Calu3 (cell line): ENCODE measurements around the gene IL1R1. TPM values are rescaled to one million over a fixed set of nuclear protein-coding genes. Genes with fewer than 3 reads are reported as not detected.
A peak's percentile ranks its signal among the peaks of the same experiment; 100 is the strongest.
"Not testable (repeated sequence)": the region's sequence is repeated elsewhere in the genome, so short reads cannot be mapped to it uniquely, and the experiment has no call there.

Source experiments
- BruUV-seq: library from RNA; stranded (reverse); fragments of 400-500 nt; replicated peaks from 2 replicates; lab custom pipeline; 2021; lab: Mats Ljungman, UMichigan
- CTCF ChIA-PET: fragments of 300-600 bp; sonication (Branson Sonifier 250); formaldehyde crosslinking; loops from one replicate; lab custom pipeline; 2022; ENCODE audit warnings: antibody characterized with exemption; lab: Charles Lee
- DNase-seq: peaks from one replicate; pipeline ENCODE4 v3.0.0; 2022
- H3K27ac Mint-ChIP-seq: one replicate; pipeline ENCODE4 v1.8.0; 2022; ENCODE audit warnings: mixed read lengths; ENCODE audit not compliant: unreplicated experiment
- H3K27me3 Mint-ChIP-seq: one replicate; pipeline ENCODE4 v1.8.0; 2022; ENCODE audit warnings: mixed read lengths; ENCODE audit not compliant: unreplicated experiment
- H3K36me3 Mint-ChIP-seq: one replicate; pipeline ENCODE4 v1.8.0; 2022; ENCODE audit warnings: mild to moderate bottlenecking, moderate library complexity, mixed read lengths; ENCODE audit not compliant: insufficient read depth, unreplicated experiment
- H3K4me1 Mint-ChIP-seq: one replicate; pipeline ENCODE4 v1.8.0; 2022; ENCODE audit warnings: mild to moderate bottlenecking, low read depth, mixed read lengths; ENCODE audit not compliant: unreplicated experiment
- H3K4me3 Mint-ChIP-seq: one replicate; pipeline ENCODE4 v1.8.0; 2022; ENCODE audit warnings: mild to moderate bottlenecking, low read depth, moderate library complexity, mixed read lengths; ENCODE audit not compliant: unreplicated experiment
- H3K9me3 Mint-ChIP-seq: one replicate; pipeline ENCODE4 v1.8.0; 2022; ENCODE audit warnings: low read depth, mixed read lengths; ENCODE audit not compliant: unreplicated experiment
- intact Hi-C: fragments of 100-400 bp; cut with micrococcal nuclease; formaldehyde crosslinking; loops from one replicate; pipeline ENCODE4 v1.10.0; 2022; ENCODE audit not compliant: unreplicated experiment
- total RNA-seq: library from RNA; stranded (reverse); gene quantifications from 2 replicates; pipeline ENCODE4 v1.2.3, GENCODE V29; 2022
- TF ChIP-seq, protein P1 (sequence below): fragments of 200-600 bp; IDR thresholded peaks from one replicate; pipeline ENCODE4 v1.8.0; 2022; ENCODE audit warnings: antibody characterized with exemption; ENCODE audit not compliant: unreplicated experiment

IL1R1 gene
- total RNA-seq, 1 experiment from 2014 or later = 6.2 TPM

DNA sequence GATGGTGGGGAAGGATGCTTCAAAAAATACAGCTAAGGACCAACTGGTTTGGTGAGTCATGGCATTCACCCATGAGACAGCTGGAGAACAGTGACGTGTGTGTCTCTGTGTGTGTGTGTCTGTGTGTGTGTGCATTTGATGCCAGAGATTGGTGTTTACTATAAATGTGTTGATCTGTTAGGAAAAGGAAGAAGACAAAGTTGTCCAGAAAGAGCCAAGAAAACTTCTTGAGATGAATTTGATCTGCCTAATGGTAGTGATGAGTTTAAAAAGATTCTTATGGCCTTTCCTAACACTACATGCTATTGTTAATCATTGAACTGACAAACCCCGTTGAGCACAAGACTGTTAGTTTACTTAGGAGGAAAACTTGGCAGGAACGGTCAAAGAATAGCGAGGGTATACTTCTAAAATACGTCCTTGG, 36.4 kb upstream of the IL1R1 start:
- H3K27ac Mint-ChIP-seq = peak overlapping the region; percentile 55
- no TSS peak for BruUV-seq
- no peaks in the 10 kb centered on the region for H3K36me3 Mint-ChIP-seq
- DNase-seq = peak; percentile 37
- peaks cover 58% of the 10 kb centered on the region for H3K4me1 Mint-ChIP-seq
- intact Hi-C loops = loop anchor here (5.0 kb wide), 1 partner anchor 79 kb away; no protein-coding TSS in a partner anchor
- TF ChIP-seq, protein P1, sequence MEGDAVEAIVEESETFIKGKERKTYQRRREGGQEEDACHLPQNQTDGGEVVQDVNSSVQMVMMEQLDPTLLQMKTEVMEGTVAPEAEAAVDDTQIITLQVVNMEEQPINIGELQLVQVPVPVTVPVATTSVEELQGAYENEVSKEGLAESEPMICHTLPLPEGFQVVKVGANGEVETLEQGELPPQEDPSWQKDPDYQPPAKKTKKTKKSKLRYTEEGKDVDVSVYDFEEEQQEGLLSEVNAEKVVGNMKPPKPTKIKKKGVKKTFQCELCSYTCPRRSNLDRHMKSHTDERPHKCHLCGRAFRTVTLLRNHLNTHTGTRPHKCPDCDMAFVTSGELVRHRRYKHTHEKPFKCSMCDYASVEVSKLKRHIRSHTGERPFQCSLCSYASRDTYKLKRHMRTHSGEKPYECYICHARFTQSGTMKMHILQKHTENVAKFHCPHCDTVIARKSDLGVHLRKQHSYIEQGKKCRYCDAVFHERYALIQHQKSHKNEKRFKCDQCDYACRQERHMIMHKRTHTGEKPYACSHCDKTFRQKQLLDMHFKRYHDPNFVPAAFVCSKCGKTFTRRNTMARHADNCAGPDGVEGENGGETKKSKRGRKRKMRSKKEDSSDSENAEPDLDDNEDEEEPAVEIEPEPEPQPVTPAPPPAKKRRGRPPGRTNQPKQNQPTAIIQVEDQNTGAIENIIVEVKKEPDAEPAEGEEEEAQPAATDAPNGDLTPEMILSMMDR = no peak
- H3K9me3 Mint-ChIP-seq = no peaks in the 10 kb centered on the region
- no peak overlapping the region for H3K4me3 Mint-ChIP-seq
- H3K27me3 Mint-ChIP-seq = no peaks in the 10 kb centered on the region
- CTCF ChIA-PET = interaction anchor here (0.6 to 1.5 kb wide), 4 partner anchors 61 to 595 kb away, joined by 3 read pairs; no protein-coding TSS in a partner anchor

DNA sequence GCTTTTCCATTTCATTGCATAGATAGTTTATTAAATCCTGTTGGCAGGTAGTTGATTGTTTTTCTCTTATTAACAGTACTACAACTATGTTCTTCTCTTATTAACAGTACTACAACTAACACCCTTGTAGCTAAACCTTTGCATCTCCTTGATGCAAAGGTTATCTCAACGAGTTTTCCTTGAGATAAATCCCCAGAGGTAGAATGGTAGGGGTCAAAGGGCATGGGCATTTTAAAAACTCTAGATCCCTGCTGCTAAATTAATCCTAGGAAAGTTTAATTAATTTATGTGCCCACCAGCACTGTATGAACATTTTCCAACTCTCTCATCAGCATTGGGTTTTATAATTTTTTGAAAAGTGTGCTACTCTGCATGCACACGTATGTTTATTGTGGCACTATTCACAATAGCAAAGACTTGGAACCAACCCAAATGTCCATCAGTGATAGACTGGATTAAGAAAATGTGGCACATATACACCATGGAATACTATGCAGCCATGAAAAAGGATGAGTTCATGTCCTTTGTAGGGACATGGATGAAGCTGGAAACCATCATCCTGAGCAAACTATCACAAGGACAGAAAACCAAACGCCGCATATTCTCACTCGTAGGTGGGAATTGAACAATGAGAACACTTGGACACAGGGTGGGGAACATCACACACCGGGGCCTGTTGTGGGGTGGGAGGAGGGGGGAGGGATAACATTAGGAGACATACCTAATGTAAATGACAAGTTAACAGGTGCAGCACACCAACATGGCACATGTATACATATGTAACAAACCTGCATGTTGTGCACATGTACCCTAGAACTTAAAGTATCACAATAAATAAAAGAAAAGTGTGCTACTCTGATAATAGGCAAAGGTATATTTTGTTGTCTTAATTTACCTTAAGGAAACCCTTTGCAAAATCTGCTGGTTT, 35.5 kb upstream of the IL1R1 start:
- Mint-ChIP-seq H3K4me3 (peak overlapping the region; percentile 7), H3K4me1 (peaks cover 53% of the 10 kb centered on the region), H3K27ac (peak overlapping the region; percentile 55)
- BruUV-seq, DNase-seq, H3K27me3 Mint-ChIP-seq, H3K36me3 Mint-ChIP-seq, H3K9me3 Mint-ChIP-seq: not testable (repeated sequence)
- intact Hi-C loops = loop anchor here (5.0 kb wide), 1 partner anchor 80 kb away; no protein-coding TSS in a partner anchor
- CTCF ChIA-PET = interaction anchor here (0.9 to 1.5 kb wide), 2 partner anchors 34 to 133 kb away, joined by 3 read pairs; no protein-coding TSS in a partner anchor

DNA sequence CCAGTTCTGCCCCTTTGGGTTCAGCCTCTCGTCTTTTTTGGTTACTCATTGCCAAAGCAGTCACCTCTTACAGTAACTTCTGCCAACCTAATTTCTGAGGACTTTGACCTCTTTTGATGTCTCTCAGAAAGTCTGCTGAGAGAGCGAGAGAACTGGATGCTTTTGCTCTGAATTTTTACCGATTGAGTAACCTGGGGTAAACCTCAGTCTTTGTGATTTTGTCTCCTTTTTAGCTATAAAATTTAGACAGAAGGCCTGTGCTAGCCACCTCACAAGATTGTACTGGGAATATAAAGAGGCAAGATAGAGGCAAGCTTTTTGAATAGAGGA, 34.8 kb upstream of the IL1R1 start:
- CTCF ChIA-PET = interaction anchor here (0.9 kb wide), 1 partner anchor 33 kb away, joined by 3 read pairs; no protein-coding TSS in a partner anchor

DNA sequence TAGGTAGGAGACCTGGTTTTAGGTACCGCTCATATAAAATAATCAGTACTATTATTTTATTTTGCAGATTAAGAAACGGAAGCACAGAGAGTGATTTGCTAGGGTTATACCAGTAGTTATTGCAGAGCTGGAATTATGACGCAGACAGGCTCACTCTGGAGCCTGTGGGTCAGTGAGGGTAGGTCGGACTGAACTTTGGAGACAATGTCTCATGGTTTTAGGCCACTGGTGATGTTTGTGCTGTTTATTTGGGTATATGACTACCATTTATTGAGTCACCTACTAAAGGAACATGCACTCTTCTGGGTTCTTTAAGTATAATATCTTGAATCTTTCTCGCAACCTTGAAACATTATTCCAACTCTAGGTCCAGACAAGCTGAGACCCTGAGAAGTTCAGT, 33.5 kb upstream of the IL1R1 start:
- H3K4me1 Mint-ChIP-seq = peaks cover 59% of the 10 kb centered on the region
- intact Hi-C loops = loop anchor here (5.0 kb wide), 1 partner anchor 82 kb away; no protein-coding TSS in a partner anchor
- CTCF ChIA-PET = no interaction called here

More for the DNA sequence above, 34.8 kb upstream of the IL1R1 start:
- Mint-ChIP-seq H3K27me3 (no peaks in the 10 kb centered on the region), H3K4me1 (peaks cover 55% of the 10 kb centered on the region), H3K4me3 (peak overlapping the region; percentile 7), H3K9me3 (no peaks in the 10 kb centered on the region), H3K27ac (no peak overlapping the region), H3K36me3 (no peaks in the 10 kb centered on the region)
- intact Hi-C loops = loop anchor here (5.0 kb wide), 1 partner anchor 80 kb away; no protein-coding TSS in a partner anchor
- no TSS peak for BruUV-seq
- TF ChIP-seq, protein P1 = no peak
- no peak for DNase-seq

More for the DNA sequence above, 33.5 kb upstream of the IL1R1 start:
- no peaks in the 10 kb centered on the region for H3K36me3 Mint-ChIP-seq
- H3K9me3 Mint-ChIP-seq = no peaks in the 10 kb centered on the region
- H3K4me3 Mint-ChIP-seq = no peak overlapping the region
- no peaks in the 10 kb centered on the region for H3K27me3 Mint-ChIP-seq
- no peak for DNase-seq
- H3K27ac Mint-ChIP-seq = no peak overlapping the region
- TF ChIP-seq, protein P1 = no peak
- no TSS peak for BruUV-seq
